B cell (primary cell): ENCODE measurements around the gene OBP2B. TPM values are rescaled to one million over a fixed set of nuclear protein-coding genes. Genes with fewer than 3 reads are reported as not detected.

ENCODE experiments used
- ATAC-seq: fragments of 200-7000 bp; cut with Tn5 transposase; one replicate; pipeline ENCODE4 v1.10.0; 2021; ENCODE audit warnings: low read depth, mild to moderate bottlenecking, moderate number of reproducible peaks, moderate library complexity
- CTCF ChIA-PET: fragments of 350-600 bp; sonication (Branson Sonifier 250); formaldehyde crosslinking; loops from one replicate; lab custom pipeline; 2021; ENCODE audit warnings: antibody characterized with exemption, inconsistent platforms; lab: Charles Lee
- POLR2A ChIA-PET: fragments of 350-600 bp; sonication (Branson Sonifier 250); formaldehyde crosslinking; loops from one replicate; lab custom pipeline; 2021; ENCODE audit warnings: antibody characterized with exemption; lab: Charles Lee
- DNase-seq: peaks from one replicate; pipeline ENCODE4 v3.0.0; 2013
- H2AFZ ChIP-seq: 2 replicates; pipeline ENCODE4 v1.6.1; 2012; ENCODE audit warnings: mild to moderate bottlenecking, low read depth, low read length; ENCODE audit not compliant: insufficient read depth, poor library complexity, severe bottlenecking
- H3K27ac ChIP-seq, 2 donors: 1 replicate in 1 of 2; 2 replicates in 1 of 2; pipeline ENCODE4 v1.5.1; 2012 to 2013; ENCODE audit warnings: low read length in 2 of 2, mild to moderate bottlenecking in 2 of 2, moderate library complexity in 1 of 2
- H3K27me3 ChIP-seq, 4 experiments: fragments of 200-600 bp in 1 of 4; sonication (generic) in 1 of 4; replicated peaks in 1 of 4; 1 replicate in 2 of 4; 2 replicates in 2 of 4; pipeline versions ENCODE4 v1.6.1 to v1.7.0; 2013 to 2016; ENCODE audit warnings: low read length in 3 of 4, mild to moderate bottlenecking in 2 of 4, mixed read lengths in 1 of 4, moderate library complexity in 1 of 4; ENCODE audit not compliant: insufficient read depth in 4 of 4, control insufficient read depth in 3 of 4; ENCODE audit errors: control extremely low read depth in 1 of 4
- H3K36me3 ChIP-seq, 2 experiments: replicated peaks in 1 of 2; 1 replicate in 1 of 2; 2 replicates in 1 of 2; pipeline versions ENCODE4 v1.6.1 to v1.7.1; 2013; ENCODE audit warnings: low read length in 1 of 2; ENCODE audit not compliant: insufficient read depth in 2 of 2, control insufficient read depth in 1 of 2; ENCODE audit errors: control extremely low read depth in 1 of 2, extremely low read depth in 1 of 2
- H3K4me1 ChIP-seq, 2 donors: fragments of 200-600 bp in 1 of 2; sonication (generic) in 1 of 2; 1 replicate in 1 of 2; 2 replicates in 1 of 2; pipeline versions ENCODE4 v1.5.1 to v1.6.1; 2013 to 2017; ENCODE audit warnings: low read length in 2 of 2; ENCODE audit not compliant: control insufficient read depth in 2 of 2, insufficient read depth in 2 of 2
- H3K4me2 ChIP-seq: replicated peaks from 2 replicates; pipeline ENCODE3; 2012; ENCODE audit warnings: mild to moderate bottlenecking, low read depth, low read length; ENCODE audit not compliant: poor library complexity, severe bottlenecking
- H3K4me3 ChIP-seq, 5 experiments: fragments of 200-600 bp in 1 of 5; sonication (generic) in 1 of 5; 1 replicate in 3 of 5; 2 replicates in 2 of 5; pipeline versions ENCODE4 v1.5.1 to v1.7.0; 2011 to 2016; ENCODE audit warnings: low read length in 4 of 5, mild to moderate bottlenecking in 4 of 5, low read depth in 2 of 5, control low read depth in 1 of 5, moderate library complexity in 1 of 5; ENCODE audit not compliant: insufficient read depth in 1 of 5; ENCODE audit errors: control extremely low read depth in 1 of 5, extremely low read depth in 1 of 5
- H3K79me2 ChIP-seq: fragments of 200-600 bp; sonication (generic); one replicate; pipeline ENCODE4 v1.6.0; 2016; ENCODE audit warnings: low read length; ENCODE audit not compliant: control insufficient read depth, insufficient read depth
- H3K9ac ChIP-seq: fragments of 200-600 bp; sonication (generic); 2 replicates; pipeline ENCODE4 v1.6.1; 2017; ENCODE audit warnings: mild to moderate bottlenecking, low read length, moderate library complexity
- H3K9me3 ChIP-seq, 3 donors: one replicate each; pipeline versions ENCODE4 v1.6.1 to v1.7.1; 2013; ENCODE audit warnings: low read length in 2 of 3; ENCODE audit not compliant: control insufficient read depth in 2 of 3, insufficient read depth in 1 of 3; ENCODE audit errors: control extremely low read depth in 1 of 3
- H4K20me1 ChIP-seq: 2 replicates; pipeline ENCODE4 v1.6.0; 2012; ENCODE audit warnings: mild to moderate bottlenecking, low read length; ENCODE audit not compliant: insufficient read depth, control insufficient read depth, poor library complexity, severe bottlenecking
- H3K27ac Mint-ChIP-seq: one replicate; pipeline ENCODE4 v1.8.0; 2021; ENCODE audit warnings: mixed read lengths
- H3K27me3 Mint-ChIP-seq: one replicate; pipeline ENCODE4 v1.8.0; 2021; ENCODE audit warnings: mixed read lengths
- H3K4me1 Mint-ChIP-seq: one replicate; pipeline ENCODE4 v1.8.0; 2021; ENCODE audit warnings: mixed read lengths
- H3K4me3 Mint-ChIP-seq: one replicate; pipeline ENCODE4 v1.8.0; 2021; ENCODE audit warnings: mixed read lengths
- H3K9me3 Mint-ChIP-seq: one replicate; pipeline ENCODE4 v1.8.0; 2022; ENCODE audit warnings: mixed read lengths; ENCODE audit not compliant: insufficient read depth
- CTCF ChIP-seq: fragments of 200-600 bp; IDR thresholded peaks from one replicate; pipeline ENCODE4 v1.8.0; 2022; ENCODE audit warnings: antibody characterized with exemption, mild to moderate bottlenecking
- EZH2 ChIP-seq: IDR thresholded peaks from 2 replicates; pipeline ENCODE4 v1.6.1; 2012; ENCODE audit warnings: borderline replicate concordance, low read depth, mild to moderate bottlenecking, moderate library complexity, low read length; ENCODE audit not compliant: insufficient read depth, poor library complexity, severe bottlenecking
- WGBS: methylation state at CpG from one replicate; pipeline ENCODE4 v1.1.5; 2013; ENCODE audit warnings: missing lambda C conversion rate; ENCODE audit not compliant: insufficient coverage; 5-methylcytosine and 5-hydroxymethylcytosine counted together
- intact Hi-C: fragments of 100-400 bp; cut with micrococcal nuclease; formaldehyde crosslinking; loops from one replicate; pipeline ENCODE4 v1.10.0; 2022
- polyA plus RNA-seq: library from polyadenylated mRNA; depleted of rRNA; stranded (reverse); fragments of >200 nt; gene quantifications from 2 replicates; pipeline ENCODE4 v1.2.3, GENCODE V29; 2012
- total RNA-seq, 2 donors: library from RNA; stranded (reverse); fragments of 120-200 nt in 1 of 2; gene quantifications; 1 replicate in 1 of 2; 2 replicates in 1 of 2; pipeline versions ENCODE4 v1.2.3 to v1.2.4, GENCODE V29; 2013 to 2022

The OBP2B gene
- total and polyA plus RNA-seq, 2 donors (not counting 1 experiment from before 2014, with no cell fraction given) = not detected

GRCh38 chr9:133204335-133204992, 4.6 kb downstream of the OBP2B start:
- no peak overlapping the region for H2AFZ ChIP-seq
- H3K27ac ChIP-seq = no peak overlapping the region
- no peaks in the 10 kb centered on the region for H3K4me1 ChIP-seq
- no peak overlapping the region for H3K4me2 ChIP-seq
- Mint-ChIP-seq H3K4me3 (no peak overlapping the region), H3K4me1 (peaks cover 2% of the 10 kb centered on the region), H3K27ac (no peak overlapping the region), H3K9me3 (no peaks in the 10 kb centered on the region), H3K27me3 (no peaks in the 10 kb centered on the region)
- 84% methylated on average over 13 of the region's 17 CpGs for WGBS
- ChIA-PET CTCF (no interaction called here), POLR2A (no interaction called here)
- H3K4me3 ChIP-seq = no peak overlapping the region
- H3K27me3 ChIP-seq = peaks cover 0 to 2% (median 0%) of the 10 kb centered on the region in 4 experiments
- H3K36me3 ChIP-seq = no peaks in the 10 kb centered on the region
- intact Hi-C loops = no loop called here
- DNase-seq (no peak), ATAC-seq (no peak)
- H3K79me2 ChIP-seq = no peaks in the 10 kb centered on the region
- H4K20me1 ChIP-seq = no peaks in the 10 kb centered on the region
- no peak overlapping the region for H3K9ac ChIP-seq
- TF ChIP-seq CTCF (no peak), EZH2 (no peak)
- peaks cover 0 to 15% (median 0%) of the 10 kb centered on the region in 3 donors for H3K9me3 ChIP-seq

GRCh38 chr9:133203506-133204075, 5.5 kb downstream of the OBP2B start:
- DNase-seq (no peak), ATAC-seq (no peak)
- Mint-ChIP-seq H3K27me3 (peaks cover 3% of the 10 kb centered on the region), H3K27ac (no peak overlapping the region), H3K4me1 (peaks cover 2% of the 10 kb centered on the region), H3K4me3 (no peak overlapping the region), H3K9me3 (no peaks in the 10 kb centered on the region)
- H3K79me2 ChIP-seq = no peaks in the 10 kb centered on the region
- H3K9ac ChIP-seq = no peak overlapping the region
- ChIA-PET CTCF (no interaction called here), POLR2A (no interaction called here)
- peaks cover 0 to 2% (median 0%) of the 10 kb centered on the region in 4 experiments for H3K27me3 ChIP-seq
- H3K36me3 ChIP-seq = no peaks in the 10 kb centered on the region
- H3K4me2 ChIP-seq = no peak overlapping the region
- no peak overlapping the region for H2AFZ ChIP-seq
- no peak overlapping the region for H3K4me3 ChIP-seq
- H3K27ac ChIP-seq = no peak overlapping the region
- no peaks in the 10 kb centered on the region for H4K20me1 ChIP-seq
- 81% methylated on average over 10 of the region's 10 CpGs for WGBS
- H3K9me3 ChIP-seq = peaks cover 0 to 19% (median 0%) of the 10 kb centered on the region in 3 donors
- H3K4me1 ChIP-seq = no peaks in the 10 kb centered on the region
- intact Hi-C loops = no loop called here
- TF ChIP-seq CTCF (no peak), EZH2 (no peak)
